Hippocampal formation (tissue), 2 donors: ENCODE data around the gene EEIG1.

Source experiments
- DNase-seq, 2 donors: peaks; one replicate each; lab custom pipeline; 2025; lab: John Stamatoyannopoulos, UW

Gene EEIG1

GRCh38 chr9:127941062-127941960 is 39.5 kb downstream of the EEIG1 start:
- DNase-seq: no peak

GRCh38 chr9:127940593-127940992 is 40.2 kb downstream of the EEIG1 start:
- DNase-seq: no peak

GRCh38 chr9:127938298-127938690 is 42.5 kb downstream of the EEIG1 start:
- no peak for DNase-seq

- peak; percentile 52 to 71 for DNase-seq
Observed at GRCh38 chr9:127937388-127938297, 43.1 kb downstream of the EEIG1 start, which contains the start of gene DPM2. Gene DPM2 (minus strand): TSS chr9:127937854. CDS start chr9:127937820, 34 bp downstream.

GRCh38 chr9:127937056-127937387 is 43.8 kb downstream of the EEIG1 start:
- DNase-seq: no peak

- no peak for DNase-seq
Observed at GRCh38 chr9:127936347-127936852, 44.4 kb downstream of the EEIG1 start.

- no peak for DNase-seq
Observed at GRCh38 chr9:127935765-127936221, 45.0 kb downstream of the EEIG1 start.

GRCh38 chr9:127934986-127935385 is 45.8 kb downstream of the EEIG1 start:
- no peak for DNase-seq

GRCh38 chr9:127934248-127934647 is 46.5 kb downstream of the EEIG1 start:
- no peak for DNase-seq

- DNase-seq: no peak
Observed at GRCh38 chr9:127931092-127931881, 49.5 kb downstream of the EEIG1 start.
